OCI-LY1 (cell line): ENCODE data around the gene PAPPA.

Experiments
- H2AFZ ChIP-seq: fragments of 200-600 bp; sonication (generic), shearing (Covaris generic); 2 replicates; pipeline ENCODE4 v1.6.0; 2014; ENCODE audit warnings: antibody characterized with exemption, mild to moderate bottlenecking, low read length
- H3F3A ChIP-seq: fragments of 200-600 bp; sonication (generic), shearing (Covaris generic); 2 replicates; pipeline ENCODE4 v1.6.0; 2014; ENCODE audit warnings: mild to moderate bottlenecking, antibody characterized with exemption, low read length, moderate library complexity; ENCODE audit not compliant: insufficient read depth
- H3K27ac ChIP-seq: fragments of 200-600 bp; sonication (generic); 2 replicates; pipeline ENCODE4 v1.5.1; 2014; ENCODE audit warnings: low read length, mixed run types, mild to moderate bottlenecking, low read depth; ENCODE audit not compliant: poor library complexity, severe bottlenecking
- H3K27me3 ChIP-seq: fragments of 200-600 bp; sonication (generic); 2 replicates; pipeline ENCODE4 v1.6.0; 2014; ENCODE audit warnings: antibody characterized with exemption, mild to moderate bottlenecking, low read length, moderate library complexity; ENCODE audit not compliant: insufficient read depth
- H3K36me3 ChIP-seq: fragments of 200-600 bp; sonication (generic); 2 replicates; pipeline ENCODE4 v1.6.1; 2014; ENCODE audit warnings: mild to moderate bottlenecking, antibody characterized with exemption, low read length, moderate library complexity, mixed read lengths; ENCODE audit not compliant: insufficient read depth
- H3K4me1 ChIP-seq: fragments of 200-600 bp; sonication (generic); 2 replicates; pipeline ENCODE4 v1.5.1; 2014; ENCODE audit warnings: mild to moderate bottlenecking, low read length, moderate library complexity; ENCODE audit not compliant: insufficient read depth, severe bottlenecking
- H3K4me2 ChIP-seq: fragments of 200-600 bp; sonication (generic), shearing (Covaris generic); 2 replicates; pipeline ENCODE4 v1.6.1; 2014; ENCODE audit warnings: low read length
- H3K4me3 ChIP-seq: fragments of 200-600 bp; sonication (generic); 2 replicates; pipeline ENCODE4 v1.5.1; 2014; ENCODE audit warnings: low read length, low read depth, mild to moderate bottlenecking, mixed read lengths; ENCODE audit not compliant: poor library complexity, severe bottlenecking
- H3K79me2 ChIP-seq: fragments of 200-600 bp; shearing (Covaris generic); 2 replicates; pipeline ENCODE4 v1.6.1; 2016; ENCODE audit warnings: mixed run types, low read length, mixed read lengths; ENCODE audit not compliant: insufficient read depth
- H3K9ac ChIP-seq: fragments of 200-600 bp; sonication (generic), shearing (Covaris generic); 2 replicates; pipeline ENCODE4 v1.6.1; 2014; ENCODE audit warnings: mild to moderate bottlenecking, low read length, mixed read lengths
- H3K9me2 ChIP-seq: fragments of 200-600 bp; sonication (generic), shearing (Covaris generic); 2 replicates; pipeline ENCODE4 v1.6.1; 2014; ENCODE audit warnings: low read depth, mild to moderate bottlenecking, low read length, mixed read lengths
- H3K9me3 ChIP-seq: fragments of 200-600 bp; shearing (Covaris generic); 2 replicates; pipeline ENCODE4 v1.6.1; 2014; ENCODE audit warnings: low read length, mixed read lengths
- H4K20me1 ChIP-seq: fragments of 200-600 bp; sonication (generic), shearing (Covaris generic); 2 replicates; pipeline ENCODE4 v1.6.0; 2016; ENCODE audit warnings: mild to moderate bottlenecking, low read length; ENCODE audit not compliant: insufficient read depth
- EZH2 ChIP-seq: fragments of 200-600 bp; sonication (generic), shearing (Covaris generic); IDR thresholded peaks from 2 replicates; pipeline ENCODE4 v1.8.0; 2017; ENCODE audit warnings: borderline replicate concordance, mixed run types, mild to moderate bottlenecking, antibody characterized with exemption, low read length, moderate library complexity, mixed read lengths
- TF ChIP-seq, protein P1 (sequence below): fragments of 200-600 bp; sonication (generic), shearing (Covaris generic); IDR thresholded peaks from 2 replicates; pipeline ENCODE4 v1.5.1; 2017; ENCODE audit warnings: mild to moderate bottlenecking, antibody characterized with exemption, low read length, moderate library complexity, mixed read lengths

Gene PAPPA

GRCh38 chr9:116316246-116316645, 162.7 kb downstream of the PAPPA start:
- no peak overlapping the region for H3K9ac ChIP-seq
- H3K9me3 ChIP-seq, result no peaks in the 10 kb centered on the region
- no peak overlapping the region for H3K27ac ChIP-seq
- no peaks in the 10 kb centered on the region for H3K36me3 ChIP-seq
- H3K4me3 ChIP-seq, result no peak overlapping the region
- 0 out of 2 replicates have a peak, but pooled peaks cover 5% of the 10 kb centered on the region for H3K27me3 ChIP-seq
- no peaks in the 10 kb centered on the region for H3K4me1 ChIP-seq
- H3K9me2 ChIP-seq, result no peaks in the 10 kb centered on the region
- H2AFZ ChIP-seq, result no peak overlapping the region
- no peaks in the 10 kb centered on the region for H3F3A ChIP-seq
- TF ChIP-seq, protein P1, sequence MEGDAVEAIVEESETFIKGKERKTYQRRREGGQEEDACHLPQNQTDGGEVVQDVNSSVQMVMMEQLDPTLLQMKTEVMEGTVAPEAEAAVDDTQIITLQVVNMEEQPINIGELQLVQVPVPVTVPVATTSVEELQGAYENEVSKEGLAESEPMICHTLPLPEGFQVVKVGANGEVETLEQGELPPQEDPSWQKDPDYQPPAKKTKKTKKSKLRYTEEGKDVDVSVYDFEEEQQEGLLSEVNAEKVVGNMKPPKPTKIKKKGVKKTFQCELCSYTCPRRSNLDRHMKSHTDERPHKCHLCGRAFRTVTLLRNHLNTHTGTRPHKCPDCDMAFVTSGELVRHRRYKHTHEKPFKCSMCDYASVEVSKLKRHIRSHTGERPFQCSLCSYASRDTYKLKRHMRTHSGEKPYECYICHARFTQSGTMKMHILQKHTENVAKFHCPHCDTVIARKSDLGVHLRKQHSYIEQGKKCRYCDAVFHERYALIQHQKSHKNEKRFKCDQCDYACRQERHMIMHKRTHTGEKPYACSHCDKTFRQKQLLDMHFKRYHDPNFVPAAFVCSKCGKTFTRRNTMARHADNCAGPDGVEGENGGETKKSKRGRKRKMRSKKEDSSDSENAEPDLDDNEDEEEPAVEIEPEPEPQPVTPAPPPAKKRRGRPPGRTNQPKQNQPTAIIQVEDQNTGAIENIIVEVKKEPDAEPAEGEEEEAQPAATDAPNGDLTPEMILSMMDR, result no peak
- TF ChIP-seq EZH2, result no peak
- H3K4me2 ChIP-seq, result no peak overlapping the region
- H3K79me2 ChIP-seq, result no peaks in the 10 kb centered on the region
- no peaks in the 10 kb centered on the region for H4K20me1 ChIP-seq

GRCh38 chr9:116317503-116317902, 163.9 kb downstream of the PAPPA start:
- no peaks in the 10 kb centered on the region for H3K79me2 ChIP-seq
- H3K4me3 ChIP-seq, result no peak overlapping the region
- no peaks in the 10 kb centered on the region for H3K4me1 ChIP-seq
- TF ChIP-seq EZH2, result no peak
- TF ChIP-seq, protein P1, result no peak
- no peaks in the 10 kb centered on the region for H3K9me2 ChIP-seq
- H3K27ac ChIP-seq, result no peak overlapping the region
- no peaks in the 10 kb centered on the region for H3K36me3 ChIP-seq
- no peak overlapping the region for H3K4me2 ChIP-seq
- H3K9ac ChIP-seq, result no peak overlapping the region
- no peaks in the 10 kb centered on the region for H3K9me3 ChIP-seq
- no peaks in the 10 kb centered on the region for H4K20me1 ChIP-seq
- H3F3A ChIP-seq, result no peaks in the 10 kb centered on the region
- no peaks in the 10 kb centered on the region for H3K27me3 ChIP-seq
- no peak overlapping the region for H2AFZ ChIP-seq

GRCh38 chr9:116318468-116319374, 165.1 kb downstream of the PAPPA start:
- H3K4me3 ChIP-seq, result no peak overlapping the region
- H3K9ac ChIP-seq, result no peak overlapping the region
- no peaks in the 10 kb centered on the region for H3K9me2 ChIP-seq
- H3K4me1 ChIP-seq, result no peaks in the 10 kb centered on the region
- H3K36me3 ChIP-seq, result no peaks in the 10 kb centered on the region
- H2AFZ ChIP-seq, result no peak overlapping the region
- no peaks in the 10 kb centered on the region for H3K79me2 ChIP-seq
- no peaks in the 10 kb centered on the region for H3F3A ChIP-seq
- no peak overlapping the region for H3K4me2 ChIP-seq
- H3K27ac ChIP-seq, result no peak overlapping the region
- H3K9me3 ChIP-seq, result no peaks in the 10 kb centered on the region
- H3K27me3 ChIP-seq, result no peaks in the 10 kb centered on the region
- TF ChIP-seq, protein P1, result no peak
- TF ChIP-seq EZH2, result no peak
- H4K20me1 ChIP-seq, result no peaks in the 10 kb centered on the region
